Stomach (tissue), 9 donors: ENCODE measurements around the gene LGALS3BP. TPM values are rescaled to one million over a fixed set of nuclear protein-coding genes. Genes with fewer than 3 reads are reported as not detected.

Source experiments
- DNase-seq, 2 donors: peaks; one replicate each; pipeline versions ENCODE4 v3.0.0 to v3.0.0-alpha.2; 2013 to 2019
- H3K27ac ChIP-seq, 5 donors: fragments of 200-600 bp in 4 of 5; sonication (generic) in 4 of 5; one replicate each; pipeline ENCODE4 v1.5.1; 2013 to 2019; ENCODE audit warnings: mild to moderate bottlenecking in 1 of 5, moderate library complexity in 1 of 5
- H3K27me3 ChIP-seq, 3 donors: fragments of 200-600 bp; sonication (generic); one replicate each; pipeline ENCODE4 v1.5.1; 2017 to 2019; ENCODE audit warnings: mixed run types in 1 of 3
- H3K36me3 ChIP-seq, 4 donors: fragments of 200-600 bp; sonication (generic); 1 replicate in 3 of 4; 2 replicates in 1 of 4; pipeline ENCODE4 v1.5.1; 2016 to 2019
- H3K4me1 ChIP-seq, 4 donors: fragments of 200-600 bp; sonication (generic); one replicate each; pipeline ENCODE4 v1.5.1; 2016 to 2019
- H3K4me3 ChIP-seq, 4 donors: fragments of 200-600 bp; sonication (generic) in 3 of 4; one replicate each; pipeline ENCODE4 v1.5.1; 2016 to 2019; ENCODE audit warnings: mild to moderate bottlenecking in 1 of 4
- H3K9me3 ChIP-seq, 4 donors: fragments of 200-600 bp; sonication (generic); one replicate each; pipeline ENCODE4 v1.5.1; 2016 to 2019
- CTCF ChIP-seq, 7 experiments: fragments of 450-650 bp in 4 of 7; fragments of 200-600 bp in 3 of 7; sonication (generic) in 3 of 7; IDR thresholded peaks; one replicate each; pipeline ENCODE4 v1.5.1; 2016 to 2019; ENCODE audit warnings: antibody characterized with exemption in 7 of 7, control low read depth in 2 of 7, mild to moderate bottlenecking in 1 of 7
- EP300 ChIP-seq: sonication (generic); formaldehyde crosslinking; IDR thresholded peaks from one replicate; pipeline ENCODE4 v1.6.1; 2017; ENCODE audit warnings: antibody characterized with exemption
- POLR2A ChIP-seq, 4 donors: fragments of 450-650 bp; IDR thresholded peaks; one replicate each; pipeline ENCODE4 v1.6.1; 2016; ENCODE audit warnings: antibody characterized with exemption in 4 of 4, control low read depth in 2 of 4, mild to moderate bottlenecking in 1 of 4, moderate library complexity in 1 of 4
- POLR2AphosphoS5 ChIP-seq, 3 donors: sonication (generic); formaldehyde crosslinking; IDR thresholded peaks; one replicate each; pipeline ENCODE4 v1.6.1; 2016; ENCODE audit warnings: antibody characterized with exemption in 3 of 3
- WGBS, 5 donors: extraction: QIAGEN DNeasy Blood & Tissue Kit in 3 of 5; methylation state at CpG; one replicate each; pipeline versions ENCODE4 v1.1.5 to v1.1.7; 2013 to 2018; 5-methylcytosine and 5-hydroxymethylcytosine counted together
- intact Hi-C: fragments of 100-400 bp; cut with DNase I; formaldehyde crosslinking; loops from one replicate; pipeline ENCODE4 v1.15.1; 2023; ENCODE audit warnings: low total_unique reads
- polyA plus RNA-seq, 3 donors: library from polyadenylated mRNA; stranded (reverse); fragments of 200-250 nt; gene quantifications; one replicate each; pipeline ENCODE4 v1.2.3, GENCODE V29; 2013
- total RNA-seq, 5 donors: library from RNA; depleted of rRNA; stranded (reverse); fragments of >200 nt; gene quantifications; one replicate each; pipeline versions ENCODE4 v1.1.0 to v1.2.3, GENCODE V29; 2014 to 2016
- donor health status: healthy with polysubstance abuse.
- donor health status: Bipolar disorder and iron deficiency.
- donor health status: healthy.

The LGALS3BP gene
- total and polyA plus RNA-seq, 8 donors, result 63.4 to 625 (median 192) TPM

GRCh38 chr17:78923660-78924453 lies 55.9 kb downstream of the LGALS3BP start:
- intact Hi-C loops, result no loop called here
- DNase-seq, result peak; percentile 91 to 92
- peak overlapping the region; percentile 70 to 97 (median 87) for H3K27ac ChIP-seq
- H3K4me3 ChIP-seq, result peak overlapping the region; percentile 80 to 86 (median 85)
- peaks cover 42 to 77% (median 58%) of the 10 kb centered on the region in 4 donors for H3K4me1 ChIP-seq
- no peaks in the 10 kb centered on the region for H3K36me3 ChIP-seq
- H3K27me3 ChIP-seq, result no peaks in the 10 kb centered on the region
- 1 to 4% (median 3%) methylated on average over 19 to 28 of the region's 28 CpGs for WGBS, 5 donors
- no peak for TF ChIP-seq POLR2A (IDR thresholded peaks at IDR 0.05)
- no peak for TF ChIP-seq CTCF (IDR thresholded peaks at IDR 0.05)
- TF ChIP-seq POLR2AphosphoS5 (IDR thresholded peaks at IDR 0.05), result peak in 2 of 3 donors; percentile 61 to 62
- TF ChIP-seq EP300, result no peak
- no peaks in the 10 kb centered on the region for H3K9me3 ChIP-seq

GRCh38 chr17:78922816-78923498 lies 56.8 kb downstream of the LGALS3BP start:
- TF ChIP-seq POLR2AphosphoS5 (IDR thresholded peaks at IDR 0.05) (no peak), POLR2A (IDR thresholded peaks at IDR 0.05) (no peak), EP300 (no peak), CTCF (IDR thresholded peaks at IDR 0.05) (no peak)
- H3K36me3 ChIP-seq, result no peaks in the 10 kb centered on the region
- intact Hi-C loops, result no loop called here
- no peak for DNase-seq
- WGBS, 5 donors, result 48 to 76% (median 70%) methylated on average over 10 to 13 of the region's 13 CpGs
- peaks cover 46 to 86% (median 65%) of the 10 kb centered on the region in 4 donors for H3K4me1 ChIP-seq
- H3K4me3 ChIP-seq, result peak overlapping the region; percentile 80 to 86 (median 85)
- H3K27me3 ChIP-seq, result no peaks in the 10 kb centered on the region
- peak overlapping the region; percentile 70 to 97 (median 87) for H3K27ac ChIP-seq
- H3K9me3 ChIP-seq, result no peaks in the 10 kb centered on the region

GRCh38 chr17:78921437-78921971 lies 58.2 kb downstream of the LGALS3BP start:
- intact Hi-C loops, result no loop called here

More at GRCh38 chr17:78921437-78921971, 58.2 kb downstream of the LGALS3BP start:
- Histone ChIP-seq H3K27ac (peak overlapping the region in 4 of 5 donors; percentile 79 to 97 (median 92)), H3K9me3 (no peaks in the 10 kb centered on the region), H3K27me3 (no peaks in the 10 kb centered on the region), H3K36me3 (no peaks in the 10 kb centered on the region), H3K4me3 (peak overlapping the region in 2 of 4 donors; percentile 4 to 86), H3K4me1 (peaks cover 48 to 89% (median 73%) of the 10 kb centered on the region in 4 donors)
- DNase-seq, result peak in 1 of 2 donors; percentile 57
- WGBS, 5 donors, result 43 to 69% (median 59%) methylated on average over 8 of the region's 8 CpGs
- TF ChIP-seq POLR2AphosphoS5 (IDR thresholded peaks at IDR 0.05), result peak in 2 of 3 donors; percentile 8 to 31
- TF ChIP-seq EP300, result no peak
- TF ChIP-seq CTCF (IDR thresholded peaks at IDR 0.05), result no peak
- no peak for TF ChIP-seq POLR2A (IDR thresholded peaks at IDR 0.05)

Other genes starting within 250 kb of the LGALS3BP start
- gene CYTH1, start 197.7 kb downstream of the LGALS3BP start, total RNA-seq, result 100 to 1,000 TPM in 2 of 5 donors, 10 to 100 TPM in 3; 32.7 to 137 (median 80.2) TPM
- 10 to 100 TPM; 29.6 to 51.5 (median 30.6) TPM for gene CYTH1, start 197.7 kb downstream of the LGALS3BP start, polyA plus RNA-seq
- gene USP36, start 139.1 kb downstream of the LGALS3BP start, total RNA-seq, result 100 to 1,000 TPM in 1 of 5 donors, 10 to 100 TPM in 4; 33.3 to 106 (median 42.0) TPM
- 10 to 100 TPM; 14.2 to 20.9 (median 15.3) TPM for gene USP36, start 139.1 kb downstream of the LGALS3BP start, polyA plus RNA-seq
- 10 to 100 TPM in 2 of 5 donors, 1 to 10 TPM in 3; 4.2 to 23.9 (median 7.1) TPM for gene CEP295NL, start 76.7 kb downstream of the LGALS3BP start, total RNA-seq
- gene CEP295NL, start 76.7 kb downstream of the LGALS3BP start, polyA plus RNA-seq, result under 1 TPM in 2 of 3 donors, not detected in 1; 0.31 to 0.40 TPM
- 10 to 100 TPM; 37.4 to 100.0 (median 66.1) TPM for gene TIMP2, start 54.5 kb downstream of the LGALS3BP start, total RNA-seq
- gene TIMP2, start 54.5 kb downstream of the LGALS3BP start, polyA plus RNA-seq, result 10 to 100 TPM; 20.9 to 34.4 (median 29.4) TPM
- gene CANT1, start 29.8 kb upstream of the LGALS3BP start, total RNA-seq, result 100 to 1,000 TPM in 1 of 5 donors, 10 to 100 TPM in 4; 31.2 to 151 (median 70.1) TPM
- gene CANT1, start 29.8 kb upstream of the LGALS3BP start, polyA plus RNA-seq, result 10 to 100 TPM; 16.6 to 20.9 (median 18.1) TPM
- gene C1QTNF1, start 44.2 kb upstream of the LGALS3BP start, total RNA-seq, result 10 to 100 TPM in 3 of 5 donors, 1 to 10 TPM in 2; 6.4 to 20.3 (median 10.1) TPM
- gene C1QTNF1, start 44.2 kb upstream of the LGALS3BP start, polyA plus RNA-seq, result 10 to 100 TPM in 2 of 3 donors, 1 to 10 TPM in 1; 2.9 to 18.2 (median 15.3) TPM
- 100 to 1,000 TPM in 1 of 5 donors, 10 to 100 TPM in 4; 33.8 to 505 (median 65.9) TPM for gene ENGASE, start 94.9 kb upstream of the LGALS3BP start, total RNA-seq
- gene ENGASE, start 94.9 kb upstream of the LGALS3BP start, polyA plus RNA-seq, result 10 to 100 TPM in 2 of 3 donors, 1 to 10 TPM in 1; 6.6 to 23.8 (median 20.1) TPM